ENCODE data around the gene B9D1. TPM values are rescaled to one million over a fixed set of nuclear protein-coding genes. Genes with fewer than 3 reads are reported as not detected.

B9D1 gene
- polyA plus RNA-seq, 3 donors: 1.0 TPM; not detected in 2

DNA sequence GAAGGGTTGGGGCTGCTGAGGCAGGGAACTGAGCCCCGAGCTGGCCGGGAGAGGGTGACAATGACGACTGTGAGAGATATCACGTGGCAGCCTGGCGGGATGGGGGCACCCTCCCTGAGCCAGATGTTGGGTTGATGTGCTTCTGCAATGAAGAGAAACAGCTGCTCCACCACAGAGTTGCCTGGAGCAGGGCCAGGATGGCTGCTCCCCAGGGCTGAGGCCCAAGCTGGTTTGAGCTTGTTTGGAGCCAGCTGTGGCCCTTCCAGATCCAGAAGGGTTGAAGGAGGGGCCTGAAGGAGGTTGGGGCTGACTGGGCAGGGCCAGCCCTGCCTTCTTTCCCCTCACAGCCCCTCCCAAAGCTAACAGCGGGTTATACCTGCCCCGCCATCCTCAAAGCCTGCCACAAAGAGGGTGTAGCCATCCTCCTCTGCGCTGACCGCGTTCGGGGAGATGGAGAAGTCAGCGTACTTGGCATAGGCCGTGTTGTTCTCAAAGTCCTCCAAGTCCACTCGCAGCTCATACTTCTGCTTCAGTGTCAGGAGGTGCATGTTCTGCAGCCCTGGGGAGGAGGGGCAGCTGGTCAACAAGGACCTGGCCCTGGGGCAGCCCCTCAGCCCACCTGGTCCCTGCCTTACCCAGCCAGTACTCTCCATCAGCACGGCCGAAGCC is 22.3 kb upstream of the B9D1 start:
- H2AFZ ChIP-seq (ENCODE audit: insufficient read depth, low read depth, low read length, poor library complexity, severe bottlenecking): no peak overlapping the region
- 17% methylated on average over 16 of the region's 16 CpGs for WGBS (ENCODE audit: insufficient coverage)
- H3K27me3 Mint-ChIP-seq (ENCODE audit: low read depth in 3 of 3): peaks cover 0 to 4% (median 2%) of the 10 kb centered on the region in 3 donors
- peaks cover 63 to 65% of the 10 kb centered on the region in 2 donors for H3K4me1 ChIP-seq (ENCODE audit: control insufficient read depth in 1 of 2, insufficient read depth in 2 of 2, low read length in 2 of 2)
- DNase-seq: peak in 2 of 3 donors; percentile 27 to 28
- no peaks in the 10 kb centered on the region for H3K9me3 ChIP-seq (replicated peaks in 1 of 2; ENCODE audit: control insufficient read depth in 1 of 2, insufficient read depth in 1 of 2, low read length in 2 of 2)
- H3K36me3 Mint-ChIP-seq: peaks cover 56 to 60% of the 10 kb centered on the region in 2 donors
- peaks cover 46 to 47% of the 10 kb centered on the region in 2 donors for H3K36me3 ChIP-seq (replicated peaks in 1 of 2; ENCODE audit: control insufficient read depth in 1 of 2, insufficient read depth in 2 of 2, low read length in 2 of 2)
- peak overlapping the region; percentile 26 to 45 for H3K4me3 Mint-ChIP-seq
- H3K79me2 ChIP-seq (ENCODE audit: insufficient read depth, low read length): peaks cover 22% of the 10 kb centered on the region
- H3K27ac Mint-ChIP-seq: peak overlapping the region; percentile 91 to 98 (median 97)
- H3K27ac ChIP-seq (ENCODE audit: low read depth in 1 of 2, low read length in 2 of 2): peak overlapping the region; percentile 67 to 85
- H3K4me1 Mint-ChIP-seq: peaks cover 65% of the 10 kb centered on the region
- H3K27me3 ChIP-seq (ENCODE audit: control insufficient read depth in 2 of 2, insufficient read depth in 2 of 2, low read length in 2 of 2): no peaks in the 10 kb centered on the region
- peaks cover 0 to 2% (median 0%) of the 10 kb centered on the region in 7 donors for H3K9me3 Mint-ChIP-seq
- H3K4me2 ChIP-seq (replicated peaks; ENCODE audit: extremely low read depth, low read length, poor library complexity, severe bottlenecking): no peak overlapping the region
- peak overlapping the region in 1 of 3 experiments; percentile 5 for H3K4me3 ChIP-seq (replicated peaks in 1 of 3; ENCODE audit: low read depth in 2 of 3, low read length in 3 of 3)
- H3K9ac ChIP-seq (ENCODE audit: insufficient read depth, low read length, poor library complexity, severe bottlenecking): no peak overlapping the region
- no peaks in the 10 kb centered on the region for H4K20me1 ChIP-seq (ENCODE audit: insufficient read depth, low read length)
- TF ChIP-seq, protein P1, sequence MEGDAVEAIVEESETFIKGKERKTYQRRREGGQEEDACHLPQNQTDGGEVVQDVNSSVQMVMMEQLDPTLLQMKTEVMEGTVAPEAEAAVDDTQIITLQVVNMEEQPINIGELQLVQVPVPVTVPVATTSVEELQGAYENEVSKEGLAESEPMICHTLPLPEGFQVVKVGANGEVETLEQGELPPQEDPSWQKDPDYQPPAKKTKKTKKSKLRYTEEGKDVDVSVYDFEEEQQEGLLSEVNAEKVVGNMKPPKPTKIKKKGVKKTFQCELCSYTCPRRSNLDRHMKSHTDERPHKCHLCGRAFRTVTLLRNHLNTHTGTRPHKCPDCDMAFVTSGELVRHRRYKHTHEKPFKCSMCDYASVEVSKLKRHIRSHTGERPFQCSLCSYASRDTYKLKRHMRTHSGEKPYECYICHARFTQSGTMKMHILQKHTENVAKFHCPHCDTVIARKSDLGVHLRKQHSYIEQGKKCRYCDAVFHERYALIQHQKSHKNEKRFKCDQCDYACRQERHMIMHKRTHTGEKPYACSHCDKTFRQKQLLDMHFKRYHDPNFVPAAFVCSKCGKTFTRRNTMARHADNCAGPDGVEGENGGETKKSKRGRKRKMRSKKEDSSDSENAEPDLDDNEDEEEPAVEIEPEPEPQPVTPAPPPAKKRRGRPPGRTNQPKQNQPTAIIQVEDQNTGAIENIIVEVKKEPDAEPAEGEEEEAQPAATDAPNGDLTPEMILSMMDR (IDR thresholded peaks at IDR 0.05): no peak
- intact Hi-C loops (cut with micrococcal nuclease): loop anchor here in 1 of 2 donors (5.0 kb wide), 1 partner anchor 32 kb away; no protein-coding TSS in a partner anchor

DNA sequence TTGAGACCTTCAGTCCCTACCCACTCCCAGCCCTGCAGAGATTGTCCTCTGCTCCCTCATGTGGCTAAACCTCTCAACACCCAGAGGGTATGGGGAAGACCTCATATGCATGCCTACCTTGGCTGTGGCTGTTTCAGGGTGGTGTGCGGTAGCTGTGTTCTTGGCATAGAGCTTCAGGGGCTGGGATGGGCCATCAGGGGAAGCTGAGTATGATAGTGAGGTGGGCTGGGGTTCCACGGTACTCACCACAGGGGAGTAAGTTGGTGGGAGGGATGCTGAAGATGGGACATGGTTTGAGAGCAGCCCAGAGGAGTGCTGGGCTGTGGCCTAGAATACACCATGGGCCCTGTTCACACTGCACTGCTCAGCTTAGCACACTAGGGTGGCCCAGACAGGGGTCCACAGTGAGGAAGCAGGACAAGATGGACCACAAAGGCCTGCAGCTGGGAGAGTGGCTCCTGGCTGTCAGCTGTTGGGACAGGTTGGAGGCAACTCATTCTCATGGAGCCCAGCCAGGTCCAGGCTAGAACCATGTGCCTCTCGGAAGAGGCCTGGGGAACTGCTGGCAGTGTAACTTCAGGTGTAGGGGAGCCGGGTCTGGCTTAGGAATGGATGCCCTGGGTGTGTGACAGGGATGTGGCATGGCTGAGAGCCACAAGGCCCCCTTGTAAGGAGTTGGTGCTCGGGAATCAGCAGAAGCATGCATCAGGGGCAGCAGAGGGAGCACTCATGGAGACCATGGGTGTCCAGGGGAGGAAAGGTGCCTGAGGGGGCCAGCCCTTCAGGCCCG is 21.4 kb upstream of the B9D1 start:
- H3K4me1 Mint-ChIP-seq: peaks cover 63% of the 10 kb centered on the region
- peaks cover under 1 to 4% (median 2%) of the 10 kb centered on the region in 3 donors for H3K27me3 Mint-ChIP-seq (ENCODE audit: low read depth in 3 of 3)
- Histone ChIP-seq H3K36me3 (replicated peaks in 1 of 2; ENCODE audit: control insufficient read depth in 1 of 2, insufficient read depth in 2 of 2, low read length in 2 of 2) (peaks cover 49 to 55% of the 10 kb centered on the region in 2 donors), H3K79me2 (ENCODE audit: insufficient read depth, low read length) (peaks cover 31% of the 10 kb centered on the region), H3K27me3 (ENCODE audit: control insufficient read depth in 2 of 2, insufficient read depth in 2 of 2, low read length in 2 of 2) (no peaks in the 10 kb centered on the region), H2AFZ (ENCODE audit: insufficient read depth, low read depth, low read length, poor library complexity, severe bottlenecking) (no peak overlapping the region), H3K4me2 (replicated peaks; ENCODE audit: extremely low read depth, low read length, poor library complexity, severe bottlenecking) (no peak overlapping the region), H3K4me3 (replicated peaks in 1 of 3; ENCODE audit: low read depth in 2 of 3, low read length in 3 of 3) (no peak overlapping the region), H4K20me1 (ENCODE audit: insufficient read depth, low read length) (no peaks in the 10 kb centered on the region), H3K9me3 (replicated peaks in 1 of 2; ENCODE audit: control insufficient read depth in 1 of 2, insufficient read depth in 1 of 2, low read length in 2 of 2) (no peaks in the 10 kb centered on the region), H3K9ac (ENCODE audit: insufficient read depth, low read length, poor library complexity, severe bottlenecking) (no peak overlapping the region), H3K27ac (ENCODE audit: low read depth in 1 of 2, low read length in 2 of 2) (peak overlapping the region; percentile 67 to 85), H3K4me1 (ENCODE audit: control insufficient read depth in 1 of 2, insufficient read depth in 2 of 2, low read length in 2 of 2) (peaks cover 63 to 65% of the 10 kb centered on the region in 2 donors)
- peaks cover 60 to 67% of the 10 kb centered on the region in 2 donors for H3K36me3 Mint-ChIP-seq
- H3K4me3 Mint-ChIP-seq: no peak overlapping the region
- TF ChIP-seq, protein P1 (IDR thresholded peaks at IDR 0.05): no peak
- peaks cover 0 to 2% (median 0%) of the 10 kb centered on the region in 7 donors for H3K9me3 Mint-ChIP-seq
- intact Hi-C loops (cut with micrococcal nuclease): loop anchor here in 1 of 2 donors (5.0 kb wide), 1 partner anchor 33 kb away; no protein-coding TSS in a partner anchor
- peak overlapping the region; percentile 91 to 98 (median 97) for H3K27ac Mint-ChIP-seq
- WGBS (ENCODE audit: insufficient coverage): 96% methylated on average over 6 of the region's 6 CpGs
- no peak for DNase-seq
